Astrocyte (in vitro differentiated cells and primary cell): Measurements from ENCODE around the gene MYBBP1A. TPM values are rescaled to one million over a fixed set of nuclear protein-coding genes. Genes with fewer than 3 reads are reported as not detected.

Source experiments
- DNase-seq: peaks from one replicate; pipeline ENCODE4 v3.0.0-alpha.2; 2010; ENCODE audit warnings: low read depth
- FAIRE-seq: peaks from 2 replicates; lab custom pipeline; 2011; peaks lifted over from hg19 to GRCh38; lab: Jason Lieb, UNC
- H2AFZ ChIP-seq: 2 replicates; pipeline ENCODE4 v1.6.0; 2012; ENCODE audit warnings: low read depth, low read length, inconsistent platforms
- H3K27ac ChIP-seq: 2 replicates; pipeline ENCODE4 v1.5.1; 2011; ENCODE audit warnings: low read depth, low read length, inconsistent platforms
- H3K27me3 ChIP-seq: 2 replicates; pipeline ENCODE4 v1.6.0; 2011; ENCODE audit warnings: low read length, inconsistent platforms; ENCODE audit not compliant: insufficient read depth
- H3K36me3 ChIP-seq: 2 replicates; pipeline ENCODE4 v1.5.1; 2011; ENCODE audit warnings: low read length, inconsistent platforms; ENCODE audit not compliant: insufficient read depth
- H3K4me1 ChIP-seq: 2 replicates; pipeline ENCODE4 v1.5.1; 2011; ENCODE audit warnings: low read length, inconsistent platforms; ENCODE audit not compliant: insufficient read depth
- H3K4me2 ChIP-seq: 2 replicates; pipeline ENCODE4 v1.6.0; 2012; ENCODE audit warnings: low read length, inconsistent platforms
- H3K4me3 ChIP-seq: 2 replicates; pipeline ENCODE4 v1.5.1; 2011; ENCODE audit warnings: low read depth, mild to moderate bottlenecking, low read length, inconsistent platforms; ENCODE audit not compliant: insufficient read depth
- H3K79me2 ChIP-seq: 2 replicates; pipeline ENCODE4 v1.6.0; 2012; ENCODE audit warnings: mild to moderate bottlenecking, low read length, inconsistent platforms; ENCODE audit not compliant: insufficient read depth
- H3K9ac ChIP-seq: 2 replicates; pipeline ENCODE4 v1.6.0; 2012; ENCODE audit warnings: mild to moderate bottlenecking, low read length, inconsistent platforms
- H3K9me3 ChIP-seq: 2 replicates; pipeline ENCODE4 v1.5.1; 2012; ENCODE audit warnings: low read depth, mild to moderate bottlenecking, low read length, inconsistent platforms; ENCODE audit not compliant: insufficient read depth
- H4K20me1 ChIP-seq: 2 replicates; pipeline ENCODE4 v1.6.0; 2012; ENCODE audit warnings: low read length, inconsistent platforms; ENCODE audit not compliant: insufficient read depth
- H3K27ac Mint-ChIP-seq: one replicate; pipeline ENCODE4 v1.8.0; 2021; ENCODE audit warnings: mild to moderate bottlenecking, mixed read lengths; ENCODE audit not compliant: unreplicated experiment
- H3K27me3 Mint-ChIP-seq: one replicate; pipeline ENCODE4 v1.8.0; 2021; ENCODE audit warnings: low read depth, mixed read lengths; ENCODE audit not compliant: unreplicated experiment
- H3K36me3 Mint-ChIP-seq: one replicate; pipeline ENCODE4 v1.8.0; 2021; ENCODE audit warnings: low read depth, mixed read lengths; ENCODE audit not compliant: unreplicated experiment
- H3K4me1 Mint-ChIP-seq: one replicate; pipeline ENCODE4 v1.8.0; 2021; ENCODE audit warnings: low read depth, mixed read lengths; ENCODE audit not compliant: unreplicated experiment
- H3K4me3 Mint-ChIP-seq: one replicate; pipeline ENCODE4 v1.8.0; 2021; ENCODE audit warnings: mild to moderate bottlenecking, moderate library complexity, mixed read lengths; ENCODE audit not compliant: unreplicated experiment
- H3K9me3 Mint-ChIP-seq: one replicate; pipeline ENCODE4 v1.8.0; 2021; ENCODE audit warnings: mild to moderate bottlenecking, mixed read lengths; ENCODE audit not compliant: unreplicated experiment
- EZH2 ChIP-seq: IDR thresholded peaks from 2 replicates; pipeline ENCODE4 v1.6.1; 2012; ENCODE audit warnings: mild to moderate bottlenecking, low read length, inconsistent platforms; ENCODE audit not compliant: insufficient read depth
- total RNA-seq: library from RNA; stranded (reverse); gene quantifications from 2 replicates; pipeline ENCODE4 v1.2.1, GENCODE V29; 2021
- TF ChIP-seq, protein P1 (sequence below): IDR thresholded peaks from 2 replicates; pipeline ENCODE4 v1.5.1; 2011; ENCODE audit warnings: low read depth, mild to moderate bottlenecking, inconsistent platforms, low read length, moderate library complexity; ENCODE audit not compliant: insufficient read depth

The MYBBP1A gene
- total RNA-seq, 1 donor from 2014 or later = 71.1 TPM

DNA sequence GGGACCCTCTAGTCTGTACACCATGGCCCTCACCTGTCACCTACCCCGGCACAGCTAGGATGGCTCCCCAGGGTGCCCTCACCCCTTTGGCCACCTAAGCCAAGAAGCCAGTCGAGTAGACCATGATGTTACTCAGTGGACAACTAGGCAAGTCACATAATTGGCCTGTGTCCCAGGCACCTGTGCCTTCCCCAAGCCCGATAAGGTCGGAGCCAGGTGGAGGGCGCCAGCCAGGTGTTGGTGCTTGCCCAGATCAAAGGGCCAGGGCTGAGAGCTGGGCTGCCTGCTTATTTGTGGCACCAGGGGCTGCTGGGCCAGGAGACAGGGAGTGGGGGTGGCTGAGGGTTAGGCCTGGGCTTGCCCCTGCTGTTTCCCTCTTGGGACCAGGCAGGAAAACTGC lies 39.7 kb downstream of the MYBBP1A start:
- Histone ChIP-seq H3K4me3 (no peak overlapping the region), H3K4me1 (no peaks in the 10 kb centered on the region), H3K9ac (no peak overlapping the region), H4K20me1 (no peaks in the 10 kb centered on the region), H3K36me3 (no peaks in the 10 kb centered on the region), H3K4me2 (no peak overlapping the region), H2AFZ (no peak overlapping the region), H3K9me3 (no peaks in the 10 kb centered on the region), H3K79me2 (no peaks in the 10 kb centered on the region), H3K27me3 (no peaks in the 10 kb centered on the region), H3K27ac (no peak overlapping the region)
- DNase-seq (no peak), FAIRE-seq (no peak)
- no peak overlapping the region for H3K4me3 Mint-ChIP-seq
- TF ChIP-seq EZH2 = no peak
- TF ChIP-seq, protein P1, sequence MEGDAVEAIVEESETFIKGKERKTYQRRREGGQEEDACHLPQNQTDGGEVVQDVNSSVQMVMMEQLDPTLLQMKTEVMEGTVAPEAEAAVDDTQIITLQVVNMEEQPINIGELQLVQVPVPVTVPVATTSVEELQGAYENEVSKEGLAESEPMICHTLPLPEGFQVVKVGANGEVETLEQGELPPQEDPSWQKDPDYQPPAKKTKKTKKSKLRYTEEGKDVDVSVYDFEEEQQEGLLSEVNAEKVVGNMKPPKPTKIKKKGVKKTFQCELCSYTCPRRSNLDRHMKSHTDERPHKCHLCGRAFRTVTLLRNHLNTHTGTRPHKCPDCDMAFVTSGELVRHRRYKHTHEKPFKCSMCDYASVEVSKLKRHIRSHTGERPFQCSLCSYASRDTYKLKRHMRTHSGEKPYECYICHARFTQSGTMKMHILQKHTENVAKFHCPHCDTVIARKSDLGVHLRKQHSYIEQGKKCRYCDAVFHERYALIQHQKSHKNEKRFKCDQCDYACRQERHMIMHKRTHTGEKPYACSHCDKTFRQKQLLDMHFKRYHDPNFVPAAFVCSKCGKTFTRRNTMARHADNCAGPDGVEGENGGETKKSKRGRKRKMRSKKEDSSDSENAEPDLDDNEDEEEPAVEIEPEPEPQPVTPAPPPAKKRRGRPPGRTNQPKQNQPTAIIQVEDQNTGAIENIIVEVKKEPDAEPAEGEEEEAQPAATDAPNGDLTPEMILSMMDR = no peak
- peaks cover 6% of the 10 kb centered on the region for H3K36me3 Mint-ChIP-seq
- no peak overlapping the region for H3K27ac Mint-ChIP-seq
- peaks cover 5% of the 10 kb centered on the region for H3K9me3 Mint-ChIP-seq
- no peaks in the 10 kb centered on the region for H3K4me1 Mint-ChIP-seq
- H3K27me3 Mint-ChIP-seq = peaks cover 21% of the 10 kb centered on the region

DNA sequence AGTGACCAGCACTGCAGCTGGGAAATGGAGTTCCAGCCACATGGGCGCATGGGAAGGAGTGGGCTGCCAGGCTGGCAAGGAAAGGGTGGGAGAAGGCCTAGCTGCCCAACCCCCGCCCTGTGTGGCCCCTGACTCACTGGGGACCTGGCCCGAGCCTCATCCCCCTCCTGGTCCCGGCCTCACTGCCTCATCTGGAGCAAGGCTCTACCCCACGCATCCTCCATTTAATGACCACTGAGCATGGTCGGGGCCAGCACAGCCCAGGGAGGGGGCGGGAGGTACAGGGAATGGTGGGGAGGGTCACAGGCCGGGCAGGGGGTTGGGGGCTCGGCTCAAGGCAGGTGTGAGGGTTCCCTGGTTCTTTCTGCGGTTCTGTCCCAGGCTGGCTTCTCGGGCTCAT lies 40.4 kb downstream of the MYBBP1A start:
- H3K4me2 ChIP-seq = no peak overlapping the region
- no peaks in the 10 kb centered on the region for H3K79me2 ChIP-seq
- Mint-ChIP-seq H3K4me1 (no peaks in the 10 kb centered on the region), H3K4me3 (no peak overlapping the region), H3K27me3 (peaks cover 22% of the 10 kb centered on the region), H3K9me3 (peaks cover 4% of the 10 kb centered on the region), H3K27ac (no peak overlapping the region), H3K36me3 (peaks cover 6% of the 10 kb centered on the region)
- TF ChIP-seq, protein P1 = no peak
- no peak for TF ChIP-seq EZH2
- H3K27me3 ChIP-seq = no peaks in the 10 kb centered on the region
- peaks cover 1% of the 10 kb centered on the region for H3K4me1 ChIP-seq
- H3K9ac ChIP-seq = no peak overlapping the region
- no peaks in the 10 kb centered on the region for H3K36me3 ChIP-seq
- no peak overlapping the region for H2AFZ ChIP-seq
- DNase-seq (no peak), FAIRE-seq (no peak)
- H3K4me3 ChIP-seq = no peak overlapping the region
- H4K20me1 ChIP-seq = no peaks in the 10 kb centered on the region
- H3K27ac ChIP-seq = no peak overlapping the region
- no peaks in the 10 kb centered on the region for H3K9me3 ChIP-seq

DNA sequence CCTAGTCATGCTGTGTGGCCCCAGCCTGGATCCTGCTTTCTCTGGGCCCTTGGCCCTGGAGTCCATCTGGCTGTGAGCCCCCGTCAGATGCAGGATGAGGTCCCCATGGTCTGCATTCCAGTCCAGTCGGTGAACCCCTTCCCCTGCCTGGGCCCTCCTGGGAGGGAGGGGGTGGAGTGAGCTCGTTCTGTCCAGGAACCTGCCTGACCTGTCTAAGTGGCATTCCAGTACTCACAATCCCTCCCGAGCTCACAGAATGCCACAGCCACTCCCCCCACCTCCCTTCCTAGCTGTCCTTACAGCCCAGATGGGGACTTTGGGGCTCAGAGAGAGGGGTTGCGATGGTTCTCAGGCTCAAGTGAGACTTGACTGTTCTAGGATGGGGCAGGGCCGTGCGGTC lies 41.0 kb downstream of the MYBBP1A start:
- Histone ChIP-seq H3K9me3 (no peaks in the 10 kb centered on the region), H3K36me3 (no peaks in the 10 kb centered on the region), H3K4me2 (no peak overlapping the region), H3K4me1 (peaks cover 7% of the 10 kb centered on the region), H2AFZ (no peak overlapping the region), H4K20me1 (no peaks in the 10 kb centered on the region), H3K27me3 (no peaks in the 10 kb centered on the region), H3K27ac (no peak overlapping the region), H3K4me3 (no peak overlapping the region), H3K79me2 (no peaks in the 10 kb centered on the region), H3K9ac (no peak overlapping the region)
- TF ChIP-seq, protein P1 = no peak
- no peak overlapping the region for H3K4me3 Mint-ChIP-seq
- FAIRE-seq (no peak), DNase-seq (no peak)
- no peak overlapping the region for H3K27ac Mint-ChIP-seq
- H3K36me3 Mint-ChIP-seq = peaks cover 6% of the 10 kb centered on the region
- peaks cover 28% of the 10 kb centered on the region for H3K27me3 Mint-ChIP-seq
- no peaks in the 10 kb centered on the region for H3K4me1 Mint-ChIP-seq
- peaks cover 8% of the 10 kb centered on the region for H3K9me3 Mint-ChIP-seq
